Smooth muscle cell (in vitro differentiated cells): ENCODE results near the gene PLPP1. TPM values are rescaled to one million over a fixed set of nuclear protein-coding genes. Genes with fewer than 3 reads are reported as not detected.

Source experiments
- DNase-seq: peaks from one replicate; lab custom pipeline; 2025; ENCODE audit not compliant: unreplicated experiment; lab: John Stamatoyannopoulos, UW
- H2AFZ ChIP-seq: fragments of 200-600 bp; sonication (generic); 2 replicates; pipeline ENCODE4 v1.6.0; 2016; ENCODE audit warnings: antibody characterized with exemption, low read depth, mild to moderate bottlenecking
- H3F3A ChIP-seq: fragments of 200-600 bp; sonication (generic); 2 replicates; pipeline ENCODE4 v1.6.0; 2017; ENCODE audit warnings: antibody characterized with exemption, low read depth
- H3K27ac ChIP-seq: fragments of 200-600 bp; sonication (generic); 2 replicates; pipeline ENCODE4 v1.5.1; 2016; ENCODE audit warnings: low read depth, mild to moderate bottlenecking
- H3K27me3 ChIP-seq: fragments of 200-600 bp; sonication (generic); 2 replicates; pipeline ENCODE4 v1.6.1; 2016; ENCODE audit warnings: low read depth, mild to moderate bottlenecking
- H3K36me3 ChIP-seq: fragments of 200-600 bp; sonication (generic); 2 replicates; pipeline ENCODE4 v1.5.1; 2016; ENCODE audit warnings: low read depth
- H3K4me1 ChIP-seq: fragments of 200-600 bp; sonication (generic); 2 replicates; pipeline ENCODE4 v1.5.1; 2016; ENCODE audit warnings: low read depth
- H3K4me2 ChIP-seq: fragments of 200-600 bp; sonication (generic); 2 replicates; pipeline ENCODE4 v1.6.0; 2016; ENCODE audit warnings: mild to moderate bottlenecking
- H3K4me3 ChIP-seq: fragments of 200-600 bp; sonication (generic); 2 replicates; pipeline ENCODE4 v1.5.1; 2016; ENCODE audit warnings: mild to moderate bottlenecking
- H3K79me2 ChIP-seq: fragments of 200-600 bp; sonication (generic); 2 replicates; pipeline ENCODE4 v1.6.0; 2016; ENCODE audit warnings: low read depth, mild to moderate bottlenecking
- H3K9ac ChIP-seq: fragments of 200-600 bp; sonication (generic); 2 replicates; pipeline ENCODE4 v1.6.0; 2016; ENCODE audit warnings: low read depth
- H3K9me3 ChIP-seq: fragments of 200-600 bp; sonication (generic); replicated peaks from 2 replicates; pipeline ENCODE4 v1.5.1; 2016; ENCODE audit warnings: low read depth
- H4K20me1 ChIP-seq: fragments of 200-600 bp; sonication (generic); 2 replicates; pipeline ENCODE4 v1.6.0; 2016; ENCODE audit warnings: low read depth
- CTCF ChIP-seq: fragments of 200-600 bp; sonication (generic); IDR thresholded peaks from 2 replicates; pipeline ENCODE4 v1.5.1; 2017; ENCODE audit warnings: borderline replicate concordance, mild to moderate bottlenecking, antibody characterized with exemption; ENCODE audit not compliant: insufficient read depth, poor library complexity, severe bottlenecking
- WGBS: methylation state at CpG from one replicate; pipeline ENCODE4 v1.1.7; 2016; ENCODE audit warnings: low lambda C conversion rate; 5-methylcytosine and 5-hydroxymethylcytosine counted together
- polyA plus RNA-seq: library from polyadenylated mRNA; unstranded; fragments of >200 nt; fragmentation: Nextera tagmentation; extraction: Ambion mirVana; gene quantifications from 2 replicates; pipeline ENCODE4 v1.2.1, GENCODE V29; 2016
- total RNA-seq: library from RNA; depleted of rRNA; stranded (reverse); fragments of >200 nt; gene quantifications from 2 replicates; pipeline ENCODE4 v1.2.3, GENCODE V29; 2014

Gene PLPP1
- total and polyA plus RNA-seq, 2 experiments from 2014 or later, result 47.2 to 108 TPM

DNA sequence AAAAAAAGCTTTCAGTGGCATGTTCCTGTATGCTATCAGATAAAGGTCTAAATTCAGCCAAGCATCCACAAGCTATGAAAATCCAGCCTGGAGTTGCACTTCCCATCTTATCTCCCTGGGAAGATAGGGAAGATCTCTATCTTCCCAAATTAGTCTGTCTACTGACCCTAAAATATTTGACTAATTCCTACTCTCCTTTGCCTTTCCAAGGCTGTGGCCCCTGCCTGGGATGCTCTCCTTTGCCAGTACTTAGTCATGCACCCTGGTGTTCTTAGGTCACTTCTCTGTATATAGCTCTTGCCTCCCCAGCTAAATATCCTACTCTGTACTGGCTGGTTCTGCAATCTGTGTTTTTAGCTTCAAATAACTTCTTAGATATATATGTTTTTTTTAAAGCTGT lies 44.0 kb upstream of the PLPP1 start:
- H3K27me3 ChIP-seq, result no peaks in the 10 kb centered on the region
- H3K36me3 ChIP-seq, result no peaks in the 10 kb centered on the region
- no peak overlapping the region for H3K4me2 ChIP-seq
- no peaks in the 10 kb centered on the region for H3K79me2 ChIP-seq
- no peak for TF ChIP-seq CTCF
- H4K20me1 ChIP-seq, result no peaks in the 10 kb centered on the region
- H3K9ac ChIP-seq, result no peak overlapping the region
- DNase-seq, result no peak
- no peak overlapping the region for H2AFZ ChIP-seq
- no peak overlapping the region for H3K27ac ChIP-seq
- H3F3A ChIP-seq, result no peaks in the 10 kb centered on the region
- H3K4me3 ChIP-seq, result no peak overlapping the region
- H3K9me3 ChIP-seq, result no peaks in the 10 kb centered on the region
- no peaks in the 10 kb centered on the region for H3K4me1 ChIP-seq

- no peak for TF ChIP-seq CTCF
- Histone ChIP-seq H4K20me1 (no peaks in the 10 kb centered on the region), H3F3A (no peaks in the 10 kb centered on the region), H3K36me3 (no peaks in the 10 kb centered on the region), H3K4me1 (no peaks in the 10 kb centered on the region), H3K27ac (peak overlapping the region; percentile 16), H2AFZ (peak overlapping the region; percentile 10), H3K27me3 (no peaks in the 10 kb centered on the region), H3K79me2 (no peaks in the 10 kb centered on the region), H3K9ac (no peak overlapping the region), H3K4me2 (peak overlapping the region; percentile 18), H3K9me3 (no peaks in the 10 kb centered on the region), H3K4me3 (no peak overlapping the region)
- no peak for DNase-seq
- 67% methylated on average over 6 of the region's 6 CpGs for WGBS
Observed at GRCh38 chr5:55577353-55578060, 42.7 kb upstream of the PLPP1 start.

DNA sequence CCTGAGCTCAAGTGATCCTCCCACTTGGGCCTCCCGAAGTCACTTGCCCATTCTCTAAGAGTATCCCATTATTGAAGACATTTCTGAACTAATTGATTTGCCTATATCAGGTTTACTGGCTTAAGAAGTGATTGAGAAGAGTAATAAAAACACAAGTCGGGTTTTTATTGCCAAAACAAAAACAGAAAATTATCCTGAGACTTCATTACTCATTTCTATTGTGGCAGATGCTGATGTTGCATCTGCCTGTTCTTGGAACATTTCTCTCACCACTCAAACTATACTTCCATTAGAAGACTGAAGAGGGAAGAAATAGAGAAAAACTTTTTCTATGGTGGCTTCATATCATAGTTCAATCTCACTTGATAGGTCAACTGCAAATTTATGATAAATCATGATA lies 41.9 kb upstream of the PLPP1 start:
- no peak overlapping the region for H3K9ac ChIP-seq
- H3K4me1 ChIP-seq, result no peaks in the 10 kb centered on the region
- H3K27ac ChIP-seq, result peak overlapping the region; percentile 16
- no peak overlapping the region for H3K4me3 ChIP-seq
- 58% methylated on average over 2 of the region's 2 CpGs for WGBS
- DNase-seq, result no peak
- no peaks in the 10 kb centered on the region for H3F3A ChIP-seq
- H4K20me1 ChIP-seq, result no peaks in the 10 kb centered on the region
- H3K27me3 ChIP-seq, result no peaks in the 10 kb centered on the region
- no peak overlapping the region for H3K4me2 ChIP-seq
- H2AFZ ChIP-seq, result peak overlapping the region; percentile 28
- H3K36me3 ChIP-seq, result no peaks in the 10 kb centered on the region
- H3K9me3 ChIP-seq, result no peaks in the 10 kb centered on the region
- no peak for TF ChIP-seq CTCF
- H3K79me2 ChIP-seq, result no peaks in the 10 kb centered on the region
